Measurements from ENCODE around the gene ZBTB22. TPM values are rescaled to one million over a fixed set of nuclear protein-coding genes. Genes with fewer than 3 reads are reported as not detected.

Gene ZBTB22
- total RNA-seq, 1 experiment from 2014 or later = 4.9 TPM

GRCh38 chr6:33301877-33302276, 15.7 kb downstream of the ZBTB22 start:
- Histone ChIP-seq H3K9me3 (ENCODE audit: low read length) (no peaks in the 10 kb centered on the region), H3K4me3 (ENCODE audit: low read length) (no peak overlapping the region), H4K20me1 (ENCODE audit: insufficient read depth, low read depth, low read length) (0 out of 2 replicates have a peak, but pooled peaks cover 7% of the 10 kb centered on the region), H3K9me2 (replicated peaks; ENCODE audit: insufficient read depth, low read length) (no peaks in the 10 kb centered on the region), H3K4me2 (ENCODE audit: low read depth, low read length, poor library complexity, severe bottlenecking) (no peak overlapping the region), H3K4me1 (ENCODE audit: low read length) (peaks cover 21% of the 10 kb centered on the region), H3K79me2 (ENCODE audit: low read length) (peaks cover 26% of the 10 kb centered on the region), H3K36me3 (ENCODE audit: insufficient read depth, low read length) (peaks cover 12% of the 10 kb centered on the region; the same call in 1 of the 2 replicates), H2AFZ (ENCODE audit: low read length) (no peak overlapping the region), H3K9ac (ENCODE audit: low read length) (no peak overlapping the region), H3K27me3 (ENCODE audit: low read length) (no peaks in the 10 kb centered on the region), H3K27ac (ENCODE audit: low read length) (no peak overlapping the region)
- no peak for DNase-seq

- peaks cover 3% of the 10 kb centered on the region; the same call in 1 of the 2 replicates for H3K36me3 ChIP-seq (ENCODE audit: insufficient read depth, low read length)
- H3K4me1 ChIP-seq (ENCODE audit: low read length) = peaks cover 20% of the 10 kb centered on the region
- peak overlapping the region; percentile 79 for H3K4me2 ChIP-seq (ENCODE audit: low read depth, low read length, poor library complexity, severe bottlenecking)
- DNase-seq = peak; percentile 97
- H3K9me3 ChIP-seq (ENCODE audit: low read length) = no peaks in the 10 kb centered on the region
- peak overlapping the region; percentile 74 for H3K4me3 ChIP-seq (ENCODE audit: low read length)
- H3K9ac ChIP-seq (ENCODE audit: low read length) = peak overlapping the region; percentile 84
- H3K27ac ChIP-seq (ENCODE audit: low read length) = peak overlapping the region; percentile 92
- no peaks in the 10 kb centered on the region for H3K27me3 ChIP-seq (ENCODE audit: low read length)
- peaks cover 19% of the 10 kb centered on the region for H3K79me2 ChIP-seq (ENCODE audit: low read length)
- H2AFZ ChIP-seq (ENCODE audit: low read length) = no peak overlapping the region
- no peaks in the 10 kb centered on the region for H3K9me2 ChIP-seq (replicated peaks; ENCODE audit: insufficient read depth, low read length)
- no peaks in the 10 kb centered on the region for H4K20me1 ChIP-seq (ENCODE audit: insufficient read depth, low read depth, low read length)
Measured at GRCh38 chr6:33299237-33299944, 18.2 kb downstream of the ZBTB22 start.

DNA sequence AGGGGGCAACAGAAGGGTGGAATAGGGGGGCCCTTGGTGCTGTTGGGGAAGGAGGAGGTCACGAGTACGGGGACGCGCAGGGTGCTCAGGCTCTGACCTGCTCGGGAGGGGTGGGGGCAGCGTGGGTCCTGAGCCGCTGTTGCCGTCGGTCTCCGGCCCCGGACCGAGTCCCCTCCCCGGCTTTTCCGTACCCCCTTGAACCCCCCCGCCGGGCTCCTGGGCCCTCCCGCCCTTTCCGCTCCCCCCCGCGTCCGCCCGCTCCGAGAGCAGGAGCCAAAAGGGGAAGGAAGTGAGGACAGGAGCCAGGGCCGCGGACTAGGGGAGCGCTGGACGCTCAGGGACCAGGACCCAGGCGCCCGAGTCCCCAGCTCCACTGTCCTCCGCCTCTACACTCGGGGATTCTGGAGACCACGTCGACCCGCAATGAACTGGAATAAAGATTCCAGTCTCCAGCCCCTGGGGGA, 18.7 kb downstream of the ZBTB22 start, which contains the start of gene RGL2:
Gene RGL2 (minus strand): TSS at position 170 of the 464 bp plus-strand sequence. CDS start 332 bp downstream, outside the sequence.
- peaks cover 3% of the 10 kb centered on the region; the same call in 1 of the 2 replicates for H3K36me3 ChIP-seq (ENCODE audit: insufficient read depth, low read length)
- 0 out of 2 replicates have a peak within 1 kb of the TSS, but pooled peaks have one; percentile 23 for H2AFZ ChIP-seq (ENCODE audit: low read length)
- no peaks in the 10 kb centered on the region for H3K27me3 ChIP-seq (ENCODE audit: low read length)
- no peaks in the 10 kb centered on the region for H3K9me3 ChIP-seq (ENCODE audit: low read length)
- H3K4me2 ChIP-seq (ENCODE audit: low read depth, low read length, poor library complexity, severe bottlenecking) = peak within 1 kb of the TSS; percentile 79
- H3K27ac ChIP-seq (ENCODE audit: low read length) = peak within 1 kb of the TSS; percentile 92
- no peaks in the 10 kb centered on the region for H3K9me2 ChIP-seq (replicated peaks; ENCODE audit: insufficient read depth, low read length)
- H3K4me1 ChIP-seq (ENCODE audit: low read length) = peaks cover 20% of the 10 kb centered on the region
- peak within 1 kb of the TSS; percentile 84 for H3K9ac ChIP-seq (ENCODE audit: low read length)
- no peaks in the 10 kb centered on the region for H4K20me1 ChIP-seq (ENCODE audit: insufficient read depth, low read depth, low read length)
- peak within 1 kb of the TSS; percentile 74 for H3K4me3 ChIP-seq (ENCODE audit: low read length)
- DNase-seq = peak; percentile 88
- H3K79me2 ChIP-seq (ENCODE audit: low read length) = peaks cover 19% of the 10 kb centered on the region

DNA sequence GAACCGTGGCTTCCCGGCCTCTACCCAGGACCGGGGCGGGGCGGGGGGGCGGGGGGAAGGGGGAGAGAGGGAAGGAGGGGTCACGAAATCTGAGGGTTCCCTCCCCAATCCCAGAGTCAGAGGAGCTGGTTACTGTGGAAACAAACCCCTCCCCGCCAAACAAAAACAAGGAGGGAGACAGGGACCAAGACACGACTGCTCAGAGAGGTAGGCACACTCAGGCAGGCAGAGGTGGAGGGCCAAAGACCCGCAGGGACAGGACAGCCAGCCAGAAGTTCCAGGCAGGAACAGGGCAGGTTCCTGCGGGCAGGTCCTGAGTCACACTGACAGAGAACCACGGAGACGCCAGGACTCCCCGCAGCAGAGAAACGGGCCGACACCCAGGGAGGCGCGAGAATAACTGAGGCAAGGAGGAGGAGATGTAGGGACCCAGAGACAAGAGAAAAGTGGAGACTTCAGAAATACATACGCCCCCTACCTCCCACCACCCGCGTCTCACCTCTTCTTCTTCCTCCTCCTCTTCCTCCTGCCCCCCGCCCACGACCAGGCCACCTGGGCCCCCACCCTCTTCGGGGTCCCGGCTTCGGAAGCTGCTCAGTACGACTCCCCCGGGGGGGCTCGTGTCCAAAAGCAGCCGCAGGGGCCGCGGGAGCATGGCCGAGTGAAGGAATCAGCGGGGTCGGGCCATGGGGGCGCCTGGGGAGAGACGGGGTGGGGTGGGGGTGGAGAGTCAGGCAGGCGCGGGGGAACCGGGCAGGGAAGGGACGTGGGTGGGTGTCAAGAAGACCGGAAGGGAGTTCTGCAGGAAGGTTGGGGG, 19.4 kb downstream of the ZBTB22 start:
- H3K4me2 ChIP-seq (ENCODE audit: low read depth, low read length, poor library complexity, severe bottlenecking) = peak overlapping the region; percentile 79
- no peaks in the 10 kb centered on the region for H4K20me1 ChIP-seq (ENCODE audit: insufficient read depth, low read depth, low read length)
- H3K27me3 ChIP-seq (ENCODE audit: low read length) = no peaks in the 10 kb centered on the region
- H3K9me3 ChIP-seq (ENCODE audit: low read length) = no peaks in the 10 kb centered on the region
- H3K79me2 ChIP-seq (ENCODE audit: low read length) = peaks cover 19% of the 10 kb centered on the region
- 0 out of 2 replicates have a peak overlapping the region, but pooled peaks have one; percentile 23 for H2AFZ ChIP-seq (ENCODE audit: low read length)
- H3K4me3 ChIP-seq (ENCODE audit: low read length) = peak overlapping the region; percentile 74
- H3K4me1 ChIP-seq (ENCODE audit: low read length) = peaks cover 20% of the 10 kb centered on the region
- DNase-seq = peak; percentile 92
- peak overlapping the region; percentile 92 for H3K27ac ChIP-seq (ENCODE audit: low read length)
- H3K9ac ChIP-seq (ENCODE audit: low read length) = peak overlapping the region; percentile 84
- H3K36me3 ChIP-seq (ENCODE audit: insufficient read depth, low read length) = peaks cover 3% of the 10 kb centered on the region; the same call in 1 of the 2 replicates
- H3K9me2 ChIP-seq (replicated peaks; ENCODE audit: insufficient read depth, low read length) = no peaks in the 10 kb centered on the region

- Histone ChIP-seq H3K36me3 (ENCODE audit: insufficient read depth, low read length) (peaks cover 3% of the 10 kb centered on the region; the same call in 1 of the 2 replicates), H3K4me2 (ENCODE audit: low read depth, low read length, poor library complexity, severe bottlenecking) (peak overlapping the region; percentile 79), H3K27me3 (ENCODE audit: low read length) (no peaks in the 10 kb centered on the region), H3K9ac (ENCODE audit: low read length) (peak overlapping the region; percentile 84), H3K79me2 (ENCODE audit: low read length) (peaks cover 19% of the 10 kb centered on the region), H3K4me1 (ENCODE audit: low read length) (peaks cover 20% of the 10 kb centered on the region), H3K27ac (ENCODE audit: low read length) (peak overlapping the region; percentile 92), H3K9me3 (ENCODE audit: low read length) (no peaks in the 10 kb centered on the region), H4K20me1 (ENCODE audit: insufficient read depth, low read depth, low read length) (no peaks in the 10 kb centered on the region), H2AFZ (ENCODE audit: low read length) (peak overlapping the region; percentile 24; the same call in 1 of the 2 replicates), H3K4me3 (ENCODE audit: low read length) (peak overlapping the region; percentile 74), H3K9me2 (replicated peaks; ENCODE audit: insufficient read depth, low read length) (no peaks in the 10 kb centered on the region)
- peak; percentile 72 for DNase-seq
Measured at GRCh38 chr6:33297406-33297955, 20.1 kb downstream of the ZBTB22 start.

GRCh38 chr6:33296797-33297405, 20.6 kb downstream of the ZBTB22 start:
- peak overlapping the region; percentile 84 for H3K9ac ChIP-seq (ENCODE audit: low read length)
- peak overlapping the region; percentile 92 for H3K27ac ChIP-seq (ENCODE audit: low read length)
- DNase-seq = no peak
- H3K9me3 ChIP-seq (ENCODE audit: low read length) = no peaks in the 10 kb centered on the region
- H3K27me3 ChIP-seq (ENCODE audit: low read length) = no peaks in the 10 kb centered on the region
- peak overlapping the region; percentile 79 for H3K4me2 ChIP-seq (ENCODE audit: low read depth, low read length, poor library complexity, severe bottlenecking)
- H3K36me3 ChIP-seq (ENCODE audit: insufficient read depth, low read length) = peaks cover 3% of the 10 kb centered on the region; the same call in 1 of the 2 replicates
- H3K79me2 ChIP-seq (ENCODE audit: low read length) = peaks cover 19% of the 10 kb centered on the region
- H3K9me2 ChIP-seq (replicated peaks; ENCODE audit: insufficient read depth, low read length) = no peaks in the 10 kb centered on the region
- H3K4me1 ChIP-seq (ENCODE audit: low read length) = peaks cover 20% of the 10 kb centered on the region
- H2AFZ ChIP-seq (ENCODE audit: low read length) = no peak overlapping the region; the same call in 1 of the 2 replicates
- H4K20me1 ChIP-seq (ENCODE audit: insufficient read depth, low read depth, low read length) = no peaks in the 10 kb centered on the region
- H3K4me3 ChIP-seq (ENCODE audit: low read length) = peak overlapping the region; percentile 74

- Histone ChIP-seq H3K27ac (ENCODE audit: low read length) (no peak overlapping the region), H3K27me3 (ENCODE audit: low read length) (no peaks in the 10 kb centered on the region), H3K4me3 (ENCODE audit: low read length) (no peak overlapping the region), H3K9ac (ENCODE audit: low read length) (no peak overlapping the region), H3K4me1 (ENCODE audit: low read length) (peaks cover 27% of the 10 kb centered on the region), H3K9me3 (ENCODE audit: low read length) (no peaks in the 10 kb centered on the region), H3K36me3 (ENCODE audit: insufficient read depth, low read length) (peaks cover 9% of the 10 kb centered on the region; the same call in 1 of the 2 replicates), H3K9me2 (replicated peaks; ENCODE audit: insufficient read depth, low read length) (no peaks in the 10 kb centered on the region), H2AFZ (ENCODE audit: low read length) (no peak overlapping the region), H3K4me2 (ENCODE audit: low read depth, low read length, poor library complexity, severe bottlenecking) (no peak overlapping the region), H4K20me1 (ENCODE audit: insufficient read depth, low read depth, low read length) (no peaks in the 10 kb centered on the region), H3K79me2 (ENCODE audit: low read length) (peaks cover 27% of the 10 kb centered on the region)
- no peak for DNase-seq
Measured at GRCh38 chr6:33295621-33296369, 21.7 kb downstream of the ZBTB22 start.

Data from Karpas-422 (cell line).